ENCODE results near the gene UBR7. TPM values are rescaled to one million over a fixed set of nuclear protein-coding genes. Genes with fewer than 3 reads are reported as not detected.

The UBR7 gene
- total RNA-seq, 1 donor from 2014 or later: 40.5 TPM

DNA sequence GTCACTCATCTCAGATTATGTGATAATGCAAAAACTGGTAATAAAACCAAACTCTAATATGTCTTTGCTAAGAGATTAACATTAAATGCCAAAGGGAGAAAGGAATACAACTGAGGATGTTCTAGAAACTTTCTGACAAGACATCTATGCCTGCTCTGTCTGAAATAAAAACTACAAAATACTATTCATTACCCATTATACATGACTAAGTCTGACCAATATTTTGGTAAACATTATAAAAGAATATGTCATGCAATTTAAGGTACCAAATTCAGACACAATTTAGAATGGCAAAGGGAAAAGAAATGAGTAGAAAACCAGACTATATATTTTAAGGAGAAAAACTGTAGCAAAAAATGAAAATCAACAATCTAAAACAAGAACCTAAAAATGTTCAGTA is 39.5 kb downstream of the UBR7 start:
- intact Hi-C loops (cut with micrococcal nuclease): no loop called here

DNA sequence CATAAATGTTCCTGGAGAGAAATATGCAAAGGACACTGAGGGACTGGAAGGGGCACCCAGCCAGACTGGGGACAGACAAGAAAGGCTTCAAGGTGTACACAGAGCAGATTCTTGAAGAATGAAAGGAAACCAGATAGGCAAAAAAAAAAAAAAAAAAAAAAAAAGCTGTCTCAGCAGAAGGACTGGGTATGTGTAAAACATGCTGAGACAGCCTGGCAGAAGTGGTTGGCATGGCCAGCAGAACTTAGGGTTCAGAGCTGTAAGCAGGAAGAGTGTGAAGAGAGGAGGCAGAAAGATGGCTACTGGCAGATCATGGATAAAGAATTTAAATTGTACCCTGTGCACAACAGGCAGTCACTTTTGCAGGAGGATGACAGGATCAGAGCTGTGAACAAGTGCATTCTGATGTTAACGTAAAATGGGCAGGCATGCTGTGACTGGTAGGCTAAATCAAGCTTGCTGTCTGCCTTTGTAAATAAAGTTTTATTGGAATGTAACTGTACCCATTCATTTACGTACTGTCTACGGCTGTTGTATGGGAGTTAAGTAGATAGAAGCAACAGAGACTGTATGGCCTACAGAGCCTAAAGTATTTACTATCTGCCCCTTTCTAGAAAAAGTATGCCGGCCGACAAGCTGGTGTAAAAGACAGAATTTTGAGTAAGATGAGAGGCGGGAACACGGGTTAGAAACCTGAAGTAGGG is 42.2 kb downstream of the UBR7 start:
- intact Hi-C loops (cut with micrococcal nuclease): no loop called here

DNA sequence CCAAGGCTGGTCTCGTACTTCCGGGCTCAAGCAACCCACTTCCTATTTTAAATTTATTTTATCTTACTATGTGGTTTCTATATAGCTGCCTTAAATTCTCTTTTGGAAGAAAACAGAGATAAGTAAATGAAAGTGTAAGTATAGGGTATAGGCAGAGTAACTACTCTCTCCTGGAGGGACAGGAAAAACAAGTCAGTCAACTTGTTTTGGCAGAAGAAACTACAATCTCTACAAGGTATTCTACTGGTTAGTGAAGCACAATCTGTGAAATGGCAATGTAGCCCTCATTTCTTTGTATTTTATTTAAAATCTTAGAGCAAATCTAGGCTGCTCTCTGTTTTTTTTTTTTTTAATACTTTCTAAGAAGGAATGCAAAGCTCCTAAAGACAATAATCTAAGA is 55.4 kb downstream of the UBR7 start:
- intact Hi-C loops (cut with micrococcal nuclease): no loop called here

DNA sequence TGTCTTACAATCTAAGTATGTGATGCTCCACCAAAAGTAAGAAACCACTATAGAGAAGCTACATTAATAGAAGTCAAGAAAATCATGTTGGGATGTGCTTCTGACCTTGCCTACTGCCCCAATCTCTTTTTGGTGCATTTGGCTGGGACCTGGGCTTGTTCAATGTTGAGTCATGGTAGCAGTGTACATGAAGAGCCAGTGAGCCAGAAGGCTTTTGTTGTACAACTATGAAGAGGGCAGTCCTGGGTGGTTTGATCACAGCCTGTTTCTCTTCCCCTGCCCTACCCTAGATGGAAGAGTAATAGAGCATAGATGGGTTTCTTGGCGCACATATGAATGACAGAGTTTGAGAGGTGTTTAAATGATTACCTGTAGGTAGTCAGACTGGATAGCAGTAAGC is 56.4 kb downstream of the UBR7 start:
- intact Hi-C loops (cut with micrococcal nuclease): no loop called here

DNA sequence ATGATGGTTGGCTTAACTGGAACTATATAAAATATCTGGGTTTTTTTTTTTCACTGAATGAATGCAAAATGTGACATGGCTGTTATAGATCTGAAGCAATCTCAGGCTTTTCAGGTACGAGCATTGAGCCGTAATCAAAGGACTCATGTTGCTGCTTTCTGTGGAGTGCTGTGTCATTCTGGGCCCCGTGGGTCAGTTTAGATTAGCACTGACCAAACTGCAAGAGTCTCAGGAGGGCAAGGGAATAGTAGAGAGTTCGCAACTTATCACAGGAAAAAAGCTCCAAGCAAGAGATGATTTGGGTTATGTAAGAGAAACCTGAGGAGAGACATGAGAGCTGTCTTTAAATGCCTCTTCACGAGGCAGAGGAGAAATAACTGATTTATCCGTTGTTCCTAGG is 59.1 kb downstream of the UBR7 start:
- intact Hi-C loops (cut with micrococcal nuclease): no loop called here

DNA sequence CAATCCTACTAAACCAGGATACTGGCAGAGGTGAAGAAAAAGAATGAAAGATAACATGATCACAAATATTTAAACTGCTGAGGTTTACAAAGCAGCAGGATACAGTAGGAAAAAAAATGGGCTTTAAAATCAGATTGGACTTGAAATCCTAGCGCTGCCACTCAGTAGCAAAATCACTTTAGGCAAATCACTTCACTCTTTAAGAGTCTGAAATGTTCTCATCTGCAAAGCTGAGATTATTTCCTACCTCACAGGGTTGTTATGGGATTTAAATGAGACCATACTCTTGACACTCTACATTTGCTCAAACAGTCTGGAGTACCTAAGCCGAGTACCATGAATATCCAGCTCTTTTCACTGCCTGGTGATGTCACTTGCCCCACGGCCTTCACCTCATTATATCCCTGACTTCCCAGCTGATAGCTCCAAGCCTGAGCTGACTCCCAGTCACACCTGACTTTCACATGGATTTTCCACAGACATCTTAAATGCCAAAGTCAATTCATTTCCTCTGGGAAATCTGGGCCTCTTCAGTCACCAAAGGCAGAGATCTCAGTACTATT is 60.2 kb downstream of the UBR7 start:
- intact Hi-C loops (cut with micrococcal nuclease): no loop called here

DNA sequence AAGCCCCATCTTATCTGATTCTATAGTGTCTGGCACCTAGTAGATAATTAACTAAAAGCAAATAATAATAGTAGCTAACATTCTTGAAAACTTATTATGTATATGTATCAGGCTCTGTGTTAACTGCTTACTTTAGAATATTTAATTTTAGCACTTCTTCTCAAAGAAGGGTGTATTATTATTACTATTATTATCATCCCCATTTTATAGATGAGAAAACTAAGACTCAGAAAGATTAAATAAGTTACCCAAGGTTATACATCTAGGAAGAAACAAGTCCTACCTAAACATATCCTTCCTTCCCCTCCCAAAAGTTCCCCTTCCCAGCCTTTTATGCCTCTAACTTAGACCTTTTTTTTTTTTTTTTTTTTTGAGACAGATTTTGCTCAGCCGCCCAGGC is 61.4 kb downstream of the UBR7 start:
- intact Hi-C loops (cut with micrococcal nuclease): no loop called here

DNA sequence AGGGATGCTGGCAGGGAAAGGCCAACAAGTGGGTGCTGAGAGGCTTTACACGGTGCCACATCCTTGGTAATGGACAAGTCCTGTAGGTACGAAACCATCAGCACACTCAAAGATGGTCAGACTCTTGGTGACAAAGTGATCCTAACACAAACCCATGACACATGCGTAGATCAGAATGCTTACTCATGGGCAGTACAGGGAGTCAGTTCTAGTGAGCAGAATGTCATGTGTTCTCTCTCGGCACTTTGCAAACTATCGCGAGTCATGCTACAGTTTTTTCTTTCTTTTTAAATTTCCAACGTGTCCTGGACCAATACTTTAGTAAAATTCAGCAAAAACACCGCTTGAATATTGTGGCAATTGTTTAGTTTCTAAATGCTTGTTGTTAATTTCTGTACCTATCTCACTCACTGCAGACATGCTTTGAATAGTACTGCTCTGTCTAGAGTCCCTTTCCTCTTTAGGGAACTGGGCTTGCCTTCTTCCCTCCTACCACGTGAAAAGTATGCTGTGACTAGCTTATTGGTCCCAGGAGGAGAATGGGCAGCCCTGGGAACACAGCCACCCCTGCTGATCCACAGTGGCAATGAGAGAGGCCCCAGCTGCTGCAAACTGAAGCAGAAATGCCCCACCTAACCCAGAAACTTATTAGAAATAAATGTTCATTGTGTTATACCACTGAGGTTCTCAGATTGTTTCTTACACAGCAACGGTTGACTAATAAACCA is 62.4 kb downstream of the UBR7 start:
- intact Hi-C loops (cut with micrococcal nuclease): no loop called here

DNA sequence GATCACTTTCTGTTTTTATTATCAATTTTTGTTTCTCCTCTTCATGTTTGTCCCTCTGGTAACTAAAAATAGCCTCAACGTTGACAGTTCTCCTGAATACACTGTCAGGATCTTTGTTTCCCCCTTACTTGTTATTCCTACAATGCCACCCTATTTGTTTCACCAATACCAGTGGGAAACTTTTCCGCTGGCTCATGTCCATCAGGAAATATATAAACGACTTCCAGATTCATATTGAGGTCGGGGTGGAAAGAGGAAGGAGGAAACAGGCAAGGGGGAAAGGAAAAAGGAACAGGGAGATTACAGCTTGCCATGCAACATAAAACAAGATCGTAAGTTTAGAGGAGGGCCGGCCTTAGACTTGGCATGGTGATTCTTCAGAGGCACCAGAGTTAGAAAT is 64.1 kb downstream of the UBR7 start:
- intact Hi-C loops (cut with micrococcal nuclease): no loop called here

DNA sequence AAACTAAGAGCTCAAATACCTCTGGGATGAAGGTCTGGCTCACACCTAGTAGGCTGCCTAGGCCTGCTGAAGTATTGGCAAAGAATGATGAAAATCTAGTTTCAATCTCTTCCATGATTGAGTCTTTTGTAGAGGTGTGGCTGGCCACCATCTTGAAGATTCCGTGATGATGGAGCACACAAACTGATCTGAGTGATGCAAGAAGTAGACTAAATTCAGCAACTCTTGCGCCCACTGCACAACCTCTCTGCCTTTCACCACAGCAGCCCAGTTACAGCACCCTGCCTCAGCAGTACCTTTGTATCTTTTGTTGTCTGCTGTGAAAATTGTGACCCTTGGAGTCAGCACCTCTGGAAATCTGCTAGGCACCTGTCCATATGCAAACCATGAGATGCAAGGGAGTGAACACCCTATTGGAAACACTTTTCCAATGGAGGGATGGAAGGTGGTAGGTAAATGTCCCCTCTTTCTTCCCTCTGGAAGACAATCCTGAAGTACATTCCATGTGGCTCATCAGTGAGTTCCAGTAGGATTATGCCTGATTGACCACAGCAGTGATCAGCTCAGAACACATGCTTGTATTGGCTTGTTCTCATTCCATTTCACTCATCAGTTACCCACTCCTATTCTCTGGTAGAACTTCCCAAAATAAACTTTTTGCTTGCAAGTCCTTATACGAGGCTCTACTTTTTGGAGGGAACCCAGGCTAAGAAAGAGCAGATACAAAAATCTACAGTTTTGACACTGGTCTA is 67.2 kb downstream of the UBR7 start:
- intact Hi-C loops (cut with micrococcal nuclease): no loop called here

DNA sequence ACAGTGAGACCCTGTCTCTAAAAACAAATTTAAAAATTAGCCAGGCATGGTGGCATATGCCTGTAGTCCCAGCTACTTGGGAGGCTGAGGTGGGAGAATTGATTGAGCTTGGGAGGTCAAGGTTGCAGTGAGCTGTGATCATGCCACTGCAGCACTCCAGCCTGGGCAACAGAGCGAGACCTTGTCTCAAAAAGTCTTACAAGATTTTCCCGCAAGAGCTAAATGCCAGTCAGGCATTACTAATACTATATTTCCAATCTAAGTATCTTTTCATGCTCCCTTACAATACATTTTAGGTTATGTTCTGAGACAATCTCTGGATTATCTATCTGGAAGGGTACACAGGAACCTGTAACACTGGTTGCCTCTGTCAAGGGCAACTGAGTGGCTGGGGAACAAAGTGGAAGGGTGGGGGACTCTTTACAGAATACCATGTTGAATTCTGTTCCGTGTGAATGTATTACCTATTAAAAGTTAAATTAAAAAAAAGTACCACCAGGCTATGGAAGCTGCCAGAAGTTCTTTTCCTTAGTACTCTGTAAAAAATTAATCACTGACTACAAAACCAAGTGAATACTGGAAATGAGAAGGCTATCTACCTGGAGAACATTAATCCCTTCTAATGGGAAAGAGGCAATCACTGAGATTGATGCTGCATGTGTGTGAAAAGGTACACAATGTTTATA is 69.1 kb downstream of the UBR7 start:
- intact Hi-C loops (cut with micrococcal nuclease): no loop called here

Other genes with a start within 250 kb of the UBR7 start
- gene ITPK1, start 91.3 kb upstream of the UBR7 start, total RNA-seq: 80.6 and 84.1 TPM in 2 replicates
- gene MOAP1, start 22.4 kb upstream of the UBR7 start, total RNA-seq: 18.3 and 19.4 TPM in 2 replicates
- gene LYSET, start 21.9 kb upstream of the UBR7 start, total RNA-seq: 8.7 and 9.4 TPM in 2 replicates
- gene GON7, start 191 bp upstream of the UBR7 start, total RNA-seq: 14.9 and 16.2 TPM in 2 replicates
- 21.1 and 21.9 TPM in 2 replicates for gene BTBD7, start 125.8 kb downstream of the UBR7 start, total RNA-seq
- gene COX8C, start 139.9 kb downstream of the UBR7 start, total RNA-seq: not detected in 2 replicates
- 0.02 TPM in 1 of 2 replicates, not detected in the other for gene UNC79, start 223.7 kb downstream of the UBR7 start, total RNA-seq